DMS114 treated with DMSO at 0.1 percent for 48 hours (cell line): ENCODE data around the gene ANAPC15.
A peak's percentile ranks its signal among the peaks of the same experiment; 100 is the strongest.

Experiments used
- DNase-seq: peaks from one replicate; lab custom pipeline; 2025; ENCODE audit not compliant: unreplicated experiment; lab: John Stamatoyannopoulos, UW

Gene ANAPC15

GRCh38 chr11:72088076-72088808 is 24.3 kb downstream of the ANAPC15 start:
- DNase-seq, result no peak

GRCh38 chr11:72085621-72086351 is 26.7 kb downstream of the ANAPC15 start:
- no peak for DNase-seq

- DNase-seq, result no peak
These were observed 27.5 kb downstream of the ANAPC15 start for GRCh38 chr11:72084965-72085364.

GRCh38 chr11:72084076-72084475 is 28.4 kb downstream of the ANAPC15 start:
- DNase-seq, result no peak

GRCh38 chr11:72083414-72083813 is 29.1 kb downstream of the ANAPC15 start:
- DNase-seq, result no peak

- DNase-seq, result no peak
These were observed 30.6 kb downstream of the ANAPC15 start for GRCh38 chr11:72081821-72082453.

- no peak for DNase-seq
These were observed 31.3 kb downstream of the ANAPC15 start for GRCh38 chr11:72081184-72081644.

- DNase-seq, result peak; percentile 94
These were observed 31.9 kb downstream of the ANAPC15 start, which contains the start of the genes LRRC51 and NUMA1 for GRCh38 chr11:72080326-72081183. Gene LRRC51, plus strand, starts transcription at chr11:72080850. Its CDS starts 8,234 bp downstream, at chr11:72089084. Gene NUMA1, minus strand, starts transcription at chr11:72080542. Its CDS starts 44,599 bp downstream, at chr11:72035943.

GRCh38 chr11:72079819-72080325 is 32.6 kb downstream of the ANAPC15 start:
- no peak for DNase-seq

- no peak for DNase-seq
These were observed 34.0 kb downstream of the ANAPC15 start for GRCh38 chr11:72078477-72078876.

GRCh38 chr11:72075756-72076155 is 36.7 kb downstream of the ANAPC15 start:
- no peak for DNase-seq

GRCh38 chr11:72075109-72075508 is 37.4 kb downstream of the ANAPC15 start:
- DNase-seq, result no peak

- no peak for DNase-seq
These were observed 40.1 kb downstream of the ANAPC15 start for GRCh38 chr11:72072348-72072747.

GRCh38 chr11:72070491-72070890 is 42.0 kb downstream of the ANAPC15 start:
- DNase-seq, result no peak

- no peak for DNase-seq
These were observed 42.7 kb downstream of the ANAPC15 start for GRCh38 chr11:72069787-72070251.

- DNase-seq, result no peak
These were observed 43.3 kb downstream of the ANAPC15 start for GRCh38 chr11:72069200-72069599.

- DNase-seq, result no peak
These were observed 44.8 kb downstream of the ANAPC15 start for GRCh38 chr11:72067676-72068075.

- DNase-seq, result no peak
These were observed 45.2 kb downstream of the ANAPC15 start for GRCh38 chr11:72067266-72067665.

- DNase-seq, result no peak
These were observed 45.6 kb downstream of the ANAPC15 start for GRCh38 chr11:72066855-72067254.

GRCh38 chr11:72061739-72062396 is 50.6 kb downstream of the ANAPC15 start:
- no peak for DNase-seq
